NCI-H1694 (cell line): ENCODE data around the gene PDE7B.

Experiments used
- DNase-seq: peaks from one replicate; lab custom pipeline; 2025; lab: John Stamatoyannopoulos, UW

The PDE7B gene

GRCh38 chr6:136155191-136155590 lies 303.7 kb downstream of the PDE7B start:
- DNase-seq = no peak

- DNase-seq = no peak
These were observed 306.2 kb downstream of the PDE7B start for GRCh38 chr6:136157743-136158142.

- no peak for DNase-seq
These were observed 306.9 kb downstream of the PDE7B start for GRCh38 chr6:136158387-136158821.

- no peak for DNase-seq
These were observed 307.5 kb downstream of the PDE7B start for GRCh38 chr6:136158971-136159370.

GRCh38 chr6:136160250-136160649 lies 308.7 kb downstream of the PDE7B start:
- DNase-seq = no peak

GRCh38 chr6:136161950-136162349 lies 310.4 kb downstream of the PDE7B start:
- DNase-seq = no peak

- no peak for DNase-seq
These were observed 311.8 kb downstream of the PDE7B start for GRCh38 chr6:136163260-136163659.

GRCh38 chr6:136166815-136167214 lies 315.3 kb downstream of the PDE7B start:
- no peak for DNase-seq

- no peak for DNase-seq
These were observed 318.1 kb downstream of the PDE7B start for GRCh38 chr6:136169394-136170148.

- no peak for DNase-seq
These were observed 319.7 kb downstream of the PDE7B start for GRCh38 chr6:136171231-136171630.

- no peak for DNase-seq
These were observed 322.3 kb downstream of the PDE7B start for GRCh38 chr6:136173519-136174507.

GRCh38 chr6:136174510-136174909 lies 323.0 kb downstream of the PDE7B start:
- DNase-seq = no peak

- DNase-seq = no peak
These were observed 324.4 kb downstream of the PDE7B start for GRCh38 chr6:136175873-136176272.

- no peak for DNase-seq
These were observed 327.2 kb downstream of the PDE7B start for GRCh38 chr6:136178749-136179148.

- DNase-seq = no peak
These were observed 329.4 kb downstream of the PDE7B start for GRCh38 chr6:136180704-136181511.

GRCh38 chr6:136181512-136181833 lies 330.0 kb downstream of the PDE7B start:
- no peak for DNase-seq

GRCh38 chr6:136181861-136182260 lies 330.4 kb downstream of the PDE7B start:
- DNase-seq = no peak

- no peak for DNase-seq
These were observed 333.2 kb downstream of the PDE7B start for GRCh38 chr6:136184738-136185137.

- no peak for DNase-seq
These were observed 334.9 kb downstream of the PDE7B start for GRCh38 chr6:136186363-136186762.

- DNase-seq = no peak
These were observed 337.0 kb downstream of the PDE7B start for GRCh38 chr6:136188486-136188885.

- DNase-seq = no peak
These were observed 337.6 kb downstream of the PDE7B start for GRCh38 chr6:136189104-136189503.

GRCh38 chr6:136191606-136192312 lies 340.3 kb downstream of the PDE7B start:
- DNase-seq = no peak
